Activated T-helper 17 cell treated with anti-CD3 and anti-CD28 coated beads, Interleukin-2, amount 50 U/mL, for 72 hours (primary cell): ENCODE results near the gene CAMK1D. TPM values are rescaled to one million over a fixed set of nuclear protein-coding genes. Genes with fewer than 3 reads are reported as not detected.

ENCODE experiments used
- ATAC-seq: fragments of 150-1000 bp; cut with Tn5 transposase; replicated peaks from 2 replicates; pipeline ENCODE4 v1.10.0; 2021; ENCODE audit warnings: mild to moderate bottlenecking, moderate library complexity
- H3K27ac Mint-ChIP-seq: one replicate; pipeline ENCODE4 v1.8.0; 2022; ENCODE audit warnings: mixed read lengths
- H3K27me3 Mint-ChIP-seq: one replicate; pipeline ENCODE4 v1.8.0; 2022; ENCODE audit warnings: mixed read lengths
- H3K36me3 Mint-ChIP-seq: one replicate; pipeline ENCODE4 v1.8.0; 2022; ENCODE audit warnings: low read depth, mild to moderate bottlenecking, mixed read lengths
- H3K4me1 Mint-ChIP-seq: one replicate; pipeline ENCODE4 v1.8.0; 2022; ENCODE audit warnings: mixed read lengths
- H3K4me3 Mint-ChIP-seq: one replicate; pipeline ENCODE4 v1.8.0; 2022; ENCODE audit warnings: mild to moderate bottlenecking, mixed read lengths
- H3K9me3 Mint-ChIP-seq: one replicate; pipeline ENCODE4 v1.8.0; 2022; ENCODE audit warnings: mixed read lengths
- total RNA-seq, 2 donors: library from RNA; stranded (reverse); gene quantifications; one replicate each; pipeline ENCODE4 v1.2.3, GENCODE V29; 2022

The CAMK1D gene
- total RNA-seq, 2 donors from 2014 or later: 10.9 to 20.7 TPM

- Mint-ChIP-seq H3K4me3 (no peak overlapping the region), H3K27ac (no peak overlapping the region), H3K27me3 (no peaks in the 10 kb centered on the region), H3K4me1 (no peaks in the 10 kb centered on the region), H3K9me3 (no peaks in the 10 kb centered on the region), H3K36me3 (peaks cover 11% of the 10 kb centered on the region)
- ATAC-seq: no peak
Measured at GRCh38 chr10:12790270-12790669, 440.9 kb downstream of the CAMK1D start.

- no peaks in the 10 kb centered on the region for H3K27me3 Mint-ChIP-seq
- no peaks in the 10 kb centered on the region for H3K9me3 Mint-ChIP-seq
- H3K4me3 Mint-ChIP-seq: no peak overlapping the region
Measured at GRCh38 chr10:12791728-12792127, 442.4 kb downstream of the CAMK1D start.

GRCh38 chr10:12792889-12793556 is 443.7 kb downstream of the CAMK1D start:
- no peaks in the 10 kb centered on the region for H3K4me1 Mint-ChIP-seq
- H3K9me3 Mint-ChIP-seq: no peaks in the 10 kb centered on the region
- no peak for ATAC-seq
- no peaks in the 10 kb centered on the region for H3K27me3 Mint-ChIP-seq
- H3K27ac Mint-ChIP-seq: no peak overlapping the region
- H3K36me3 Mint-ChIP-seq: peaks cover 11% of the 10 kb centered on the region
- no peak overlapping the region for H3K4me3 Mint-ChIP-seq

More at GRCh38 chr10:12791728-12792127, 442.4 kb downstream of the CAMK1D start:
- no peak for ATAC-seq
- Mint-ChIP-seq H3K36me3 (peaks cover 11% of the 10 kb centered on the region), H3K4me1 (no peaks in the 10 kb centered on the region), H3K27ac (no peak overlapping the region)

GRCh38 chr10:12795315-12796110 is 446.2 kb downstream of the CAMK1D start:
- Mint-ChIP-seq H3K9me3 (no peaks in the 10 kb centered on the region), H3K27ac (no peak overlapping the region), H3K4me1 (no peaks in the 10 kb centered on the region), H3K36me3 (peaks cover 11% of the 10 kb centered on the region), H3K27me3 (no peaks in the 10 kb centered on the region), H3K4me3 (no peak overlapping the region)
- ATAC-seq: no peak

GRCh38 chr10:12796401-12797160 is 447.2 kb downstream of the CAMK1D start:
- peaks cover under 1% of the 10 kb centered on the region for H3K36me3 Mint-ChIP-seq
- no peaks in the 10 kb centered on the region for H3K9me3 Mint-ChIP-seq
- H3K27ac Mint-ChIP-seq: no peak overlapping the region
- ATAC-seq: no peak
- no peak overlapping the region for H3K4me3 Mint-ChIP-seq
- H3K4me1 Mint-ChIP-seq: no peaks in the 10 kb centered on the region
- H3K27me3 Mint-ChIP-seq: no peaks in the 10 kb centered on the region

GRCh38 chr10:12797471-12798262 is 448.3 kb downstream of the CAMK1D start:
- Mint-ChIP-seq H3K4me3 (no peak overlapping the region), H3K4me1 (no peaks in the 10 kb centered on the region), H3K27me3 (no peaks in the 10 kb centered on the region), H3K36me3 (no peaks in the 10 kb centered on the region), H3K27ac (no peak overlapping the region), H3K9me3 (no peaks in the 10 kb centered on the region)
- no peak for ATAC-seq

GRCh38 chr10:12799144-12799543 is 449.8 kb downstream of the CAMK1D start:
- no peaks in the 10 kb centered on the region for H3K4me1 Mint-ChIP-seq
- no peak overlapping the region for H3K4me3 Mint-ChIP-seq
- no peaks in the 10 kb centered on the region for H3K9me3 Mint-ChIP-seq
- no peak for ATAC-seq
- no peak overlapping the region for H3K27ac Mint-ChIP-seq
- H3K27me3 Mint-ChIP-seq: no peaks in the 10 kb centered on the region
- H3K36me3 Mint-ChIP-seq: no peaks in the 10 kb centered on the region

- Mint-ChIP-seq H3K27ac (no peak overlapping the region), H3K9me3 (no peaks in the 10 kb centered on the region), H3K4me1 (no peaks in the 10 kb centered on the region), H3K36me3 (no peaks in the 10 kb centered on the region), H3K4me3 (no peak overlapping the region), H3K27me3 (no peaks in the 10 kb centered on the region)
- no peak for ATAC-seq
Measured at GRCh38 chr10:12799714-12800113, 450.4 kb downstream of the CAMK1D start.

GRCh38 chr10:12800302-12800701 is 451.0 kb downstream of the CAMK1D start:
- no peak for ATAC-seq

GRCh38 chr10:12801214-12802087 is 452.1 kb downstream of the CAMK1D start:
- Mint-ChIP-seq H3K27ac (no peak overlapping the region), H3K4me3 (no peak overlapping the region), H3K36me3 (no peaks in the 10 kb centered on the region), H3K4me1 (no peaks in the 10 kb centered on the region), H3K27me3 (no peaks in the 10 kb centered on the region), H3K9me3 (no peaks in the 10 kb centered on the region)
- no peak for ATAC-seq

More at GRCh38 chr10:12800302-12800701, 451.0 kb downstream of the CAMK1D start:
- Mint-ChIP-seq H3K9me3 (no peaks in the 10 kb centered on the region), H3K36me3 (no peaks in the 10 kb centered on the region), H3K27ac (no peak overlapping the region), H3K4me3 (no peak overlapping the region), H3K27me3 (no peaks in the 10 kb centered on the region), H3K4me1 (no peaks in the 10 kb centered on the region)

- no peak for ATAC-seq
- H3K9me3 Mint-ChIP-seq: no peaks in the 10 kb centered on the region
- H3K4me1 Mint-ChIP-seq: peaks cover 6% of the 10 kb centered on the region
- no peak overlapping the region for H3K27ac Mint-ChIP-seq
- no peaks in the 10 kb centered on the region for H3K27me3 Mint-ChIP-seq
- no peak overlapping the region for H3K4me3 Mint-ChIP-seq
- H3K36me3 Mint-ChIP-seq: no peaks in the 10 kb centered on the region
Measured at GRCh38 chr10:12803776-12804175, 454.4 kb downstream of the CAMK1D start.

- Mint-ChIP-seq H3K9me3 (no peaks in the 10 kb centered on the region), H3K36me3 (peaks cover 4% of the 10 kb centered on the region), H3K27ac (no peak overlapping the region), H3K4me1 (peaks cover 6% of the 10 kb centered on the region), H3K27me3 (no peaks in the 10 kb centered on the region), H3K4me3 (no peak overlapping the region)
- no peak for ATAC-seq
Measured at GRCh38 chr10:12806228-12807095, 457.1 kb downstream of the CAMK1D start.
